ENCODE data around the gene PIEZO1. TPM values are rescaled to one million over a fixed set of nuclear protein-coding genes. Genes with fewer than 3 reads are reported as not detected.

PIEZO1 gene
- total and polyA plus RNA-seq, 10 donors, result 145 to 385 (median 201) TPM

DNA sequence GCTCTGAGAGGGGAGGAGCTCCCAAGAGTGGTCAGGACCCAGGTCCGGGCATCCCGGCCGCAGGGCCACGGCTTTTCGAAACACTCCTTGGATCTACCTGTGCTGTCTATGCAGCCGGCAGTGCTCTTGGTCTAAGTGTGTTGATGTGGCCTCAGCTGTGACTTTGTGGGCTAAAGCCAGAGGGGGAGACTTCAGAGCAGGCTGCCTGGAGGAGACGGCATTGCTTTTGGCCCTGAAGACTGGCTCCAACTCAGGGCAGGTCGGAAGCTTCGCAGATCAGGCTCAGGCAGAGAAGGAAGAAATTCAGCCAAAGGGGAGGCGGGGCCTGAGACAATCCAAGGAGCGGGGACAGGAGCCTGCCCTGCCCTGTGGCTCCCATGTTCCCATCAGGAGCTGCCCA lies 31.4 kb downstream of the PIEZO1 start:
- intact Hi-C loops (cut with DNase I; ENCODE audit: low total_unique reads), result no loop called here
- no peak overlapping the region for H3K27ac ChIP-seq
- H3K27me3 ChIP-seq (replicated peaks in 1 of 7), result no peaks in the 10 kb centered on the region
- H3K9me3 ChIP-seq, result peaks cover 0 to 3% (median 0%) of the 10 kb centered on the region in 8 donors
- peaks cover 0 to 57% (median 4%) of the 10 kb centered on the region in 6 donors for H3K36me3 ChIP-seq
- H3K4me1 ChIP-seq, result peaks cover 5 to 64% (median 27%) of the 10 kb centered on the region in 6 donors
- DNase-seq, result no peak
- H3K4me3 ChIP-seq, result no peak overlapping the region
- no peak for TF ChIP-seq POLR2A (IDR thresholded peaks at IDR 0.05)
- TF ChIP-seq POLR2AphosphoS5 (IDR thresholded peaks at IDR 0.05), result no peak
- TF ChIP-seq, protein P1, sequence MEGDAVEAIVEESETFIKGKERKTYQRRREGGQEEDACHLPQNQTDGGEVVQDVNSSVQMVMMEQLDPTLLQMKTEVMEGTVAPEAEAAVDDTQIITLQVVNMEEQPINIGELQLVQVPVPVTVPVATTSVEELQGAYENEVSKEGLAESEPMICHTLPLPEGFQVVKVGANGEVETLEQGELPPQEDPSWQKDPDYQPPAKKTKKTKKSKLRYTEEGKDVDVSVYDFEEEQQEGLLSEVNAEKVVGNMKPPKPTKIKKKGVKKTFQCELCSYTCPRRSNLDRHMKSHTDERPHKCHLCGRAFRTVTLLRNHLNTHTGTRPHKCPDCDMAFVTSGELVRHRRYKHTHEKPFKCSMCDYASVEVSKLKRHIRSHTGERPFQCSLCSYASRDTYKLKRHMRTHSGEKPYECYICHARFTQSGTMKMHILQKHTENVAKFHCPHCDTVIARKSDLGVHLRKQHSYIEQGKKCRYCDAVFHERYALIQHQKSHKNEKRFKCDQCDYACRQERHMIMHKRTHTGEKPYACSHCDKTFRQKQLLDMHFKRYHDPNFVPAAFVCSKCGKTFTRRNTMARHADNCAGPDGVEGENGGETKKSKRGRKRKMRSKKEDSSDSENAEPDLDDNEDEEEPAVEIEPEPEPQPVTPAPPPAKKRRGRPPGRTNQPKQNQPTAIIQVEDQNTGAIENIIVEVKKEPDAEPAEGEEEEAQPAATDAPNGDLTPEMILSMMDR (IDR thresholded peaks at IDR 0.05 in 8 of 11, conservative IDR thresholded peaks at IDR 0.05 in 3 of 11), result no peak
- WGBS, 5 donors, result 85 to 94% (median 92%) methylated on average over 7 to 11 of the region's 11 CpGs

DNA sequence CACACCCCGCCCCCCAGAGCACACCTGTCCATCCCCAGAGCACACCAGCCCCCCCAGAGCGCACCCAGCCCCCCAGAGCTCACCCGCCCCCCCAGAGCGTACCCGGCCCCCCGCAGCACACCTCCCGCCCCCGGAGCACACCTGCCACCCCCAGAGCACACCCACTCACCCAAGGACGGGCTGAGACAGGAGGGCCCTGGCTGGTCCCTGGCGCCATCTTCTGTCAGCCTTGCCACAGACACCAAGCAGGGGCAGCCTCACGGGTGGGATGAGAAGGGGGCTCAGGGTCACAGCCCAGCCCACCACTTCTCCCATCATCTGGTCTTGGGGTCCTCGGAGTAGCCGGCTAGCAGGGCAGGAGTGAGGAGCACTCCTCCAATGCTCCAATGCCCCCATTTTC lies 31.8 kb downstream of the PIEZO1 start:
- no peaks in the 10 kb centered on the region for H3K9me3 ChIP-seq
- intact Hi-C loops (cut with DNase I; ENCODE audit: low total_unique reads), result no loop called here

DNA sequence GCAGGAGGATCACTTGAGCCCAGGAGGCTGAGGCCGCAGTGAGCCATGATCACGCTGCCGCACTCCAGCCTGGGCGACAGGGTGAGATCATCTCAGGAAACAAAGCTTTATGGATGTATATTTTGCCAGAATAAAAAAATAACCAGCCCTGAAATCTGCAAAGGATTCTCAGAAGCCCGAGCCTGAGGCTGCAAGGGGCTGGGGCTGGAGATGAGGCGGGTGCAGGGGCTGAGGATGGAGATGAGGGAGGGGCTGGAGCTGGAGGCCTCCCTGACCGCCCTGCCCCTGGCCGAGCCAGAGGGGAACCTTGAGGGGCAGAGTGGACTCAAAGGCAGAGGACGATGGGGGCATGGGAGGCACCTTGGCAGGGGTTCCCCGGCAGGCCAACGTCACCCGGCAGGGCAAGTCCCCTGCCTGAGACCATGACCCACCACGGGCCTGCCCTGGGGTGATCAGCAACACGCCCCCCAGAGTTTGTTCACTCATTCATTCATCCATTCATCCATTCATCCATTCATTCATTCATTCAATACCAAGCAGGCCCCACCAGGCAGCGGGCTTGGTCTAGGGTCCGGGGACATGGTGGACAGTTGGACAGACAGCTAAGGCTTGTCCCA lies 32.5 kb downstream of the PIEZO1 start:
- Histone ChIP-seq H3K4me3 (no peak overlapping the region), H3K27me3 (replicated peaks in 1 of 7) (no peaks in the 10 kb centered on the region), H3K4me1 (peaks cover 3 to 64% (median 22%) of the 10 kb centered on the region in 6 donors), H3K9me3 (no peaks in the 10 kb centered on the region), H3K36me3 (peaks cover 0 to 63% (median 4%) of the 10 kb centered on the region in 6 donors), H3K27ac (no peak overlapping the region)
- TF ChIP-seq POLR2A (IDR thresholded peaks at IDR 0.05), result no peak
- intact Hi-C loops (cut with DNase I; ENCODE audit: low total_unique reads), result no loop called here
- WGBS, 5 donors, result 92 to 95% (median 92%) methylated on average over 11 to 16 of the region's 16 CpGs
- no peak for DNase-seq

More for the DNA sequence above, 31.8 kb downstream of the PIEZO1 start:
- Histone ChIP-seq H3K27me3 (replicated peaks in 1 of 7) (no peaks in the 10 kb centered on the region), H3K27ac (no peak overlapping the region), H3K4me3 (no peak overlapping the region), H3K36me3 (peaks cover 0 to 57% (median 4%) of the 10 kb centered on the region in 6 donors), H3K4me1 (peaks cover 5 to 64% (median 23%) of the 10 kb centered on the region in 6 donors)
- TF ChIP-seq, protein P1 (IDR thresholded peaks at IDR 0.05 in 8 of 11, conservative IDR thresholded peaks at IDR 0.05 in 3 of 11), result no peak
- no peak for TF ChIP-seq POLR2A (IDR thresholded peaks at IDR 0.05)
- TF ChIP-seq POLR2AphosphoS5 (IDR thresholded peaks at IDR 0.05), result no peak
- WGBS, 5 donors, result 85 to 90% (median 87%) methylated on average over 7 to 13 of the region's 13 CpGs; no CpG with 5 or more reads in 1 of the 5 donors
- no peak for DNase-seq

DNA sequence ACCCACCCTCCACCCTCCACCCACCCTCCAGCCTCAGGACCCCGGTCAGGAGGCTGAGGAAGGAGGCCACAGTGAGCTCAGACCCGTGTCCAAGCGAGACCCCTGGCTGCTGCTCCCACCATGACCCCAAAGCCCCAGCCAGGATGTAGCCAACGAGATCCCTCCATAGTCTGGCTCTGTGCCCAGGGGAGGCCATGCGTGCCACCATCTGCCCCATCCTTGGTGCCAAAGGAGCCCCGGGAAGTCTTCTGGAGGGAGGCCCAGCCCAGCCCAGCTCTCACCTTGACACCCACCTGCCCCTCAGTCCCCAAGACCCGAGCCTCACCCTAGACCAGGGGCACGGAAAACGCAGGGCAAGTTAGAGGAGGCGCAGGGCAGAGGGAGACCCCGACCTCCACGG lies 34.2 kb downstream of the PIEZO1 start:
- TF ChIP-seq, protein P1 (IDR thresholded peaks at IDR 0.05 in 8 of 11, conservative IDR thresholded peaks at IDR 0.05 in 3 of 11), result no peak
- no peak for TF ChIP-seq POLR2AphosphoS5 (IDR thresholded peaks at IDR 0.05)
- no peak for TF ChIP-seq POLR2A (IDR thresholded peaks at IDR 0.05)
- Histone ChIP-seq H3K9me3 (no peaks in the 10 kb centered on the region), H3K4me3 (no peak overlapping the region), H3K4me1 (peaks cover 15 to 69% (median 33%) of the 10 kb centered on the region in 6 donors), H3K27me3 (replicated peaks in 1 of 7) (no peaks in the 10 kb centered on the region), H3K36me3 (peaks cover 0 to 62% (median 4%) of the 10 kb centered on the region in 6 donors), H3K27ac (no peak overlapping the region)
- intact Hi-C loops (cut with DNase I; ENCODE audit: low total_unique reads), result no loop called here
- no peak for DNase-seq
- WGBS, 5 donors, result 82 to 88% (median 85%) methylated on average over 11 to 12 of the region's 12 CpGs
